AG10803 (cell line): ENCODE data around the gene UPK2.

Source experiments
- DNase-seq: peaks from one replicate; pipeline ENCODE4 v3.0.0; 2010; ENCODE audit warnings: low read depth
- H3K4me3 ChIP-seq: 2 replicates; pipeline ENCODE4 v1.5.1; 2011; ENCODE audit warnings: mild to moderate bottlenecking, low read length, control low read depth
- TF ChIP-seq, protein P1 (sequence below): conservative IDR thresholded peaks from 2 replicates; pipeline ENCODE4 v1.5.1; 2011; ENCODE audit warnings: mild to moderate bottlenecking, low read length, control low read depth, inconsistent platforms

The UPK2 gene

GRCh38 chr11:118927554-118928100 is 28.5 kb upstream of the UPK2 start:
- DNase-seq, result no peak
- TF ChIP-seq, protein P1, sequence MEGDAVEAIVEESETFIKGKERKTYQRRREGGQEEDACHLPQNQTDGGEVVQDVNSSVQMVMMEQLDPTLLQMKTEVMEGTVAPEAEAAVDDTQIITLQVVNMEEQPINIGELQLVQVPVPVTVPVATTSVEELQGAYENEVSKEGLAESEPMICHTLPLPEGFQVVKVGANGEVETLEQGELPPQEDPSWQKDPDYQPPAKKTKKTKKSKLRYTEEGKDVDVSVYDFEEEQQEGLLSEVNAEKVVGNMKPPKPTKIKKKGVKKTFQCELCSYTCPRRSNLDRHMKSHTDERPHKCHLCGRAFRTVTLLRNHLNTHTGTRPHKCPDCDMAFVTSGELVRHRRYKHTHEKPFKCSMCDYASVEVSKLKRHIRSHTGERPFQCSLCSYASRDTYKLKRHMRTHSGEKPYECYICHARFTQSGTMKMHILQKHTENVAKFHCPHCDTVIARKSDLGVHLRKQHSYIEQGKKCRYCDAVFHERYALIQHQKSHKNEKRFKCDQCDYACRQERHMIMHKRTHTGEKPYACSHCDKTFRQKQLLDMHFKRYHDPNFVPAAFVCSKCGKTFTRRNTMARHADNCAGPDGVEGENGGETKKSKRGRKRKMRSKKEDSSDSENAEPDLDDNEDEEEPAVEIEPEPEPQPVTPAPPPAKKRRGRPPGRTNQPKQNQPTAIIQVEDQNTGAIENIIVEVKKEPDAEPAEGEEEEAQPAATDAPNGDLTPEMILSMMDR, result no peak
- peak overlapping the region; percentile 86 for H3K4me3 ChIP-seq

- TF ChIP-seq, protein P1, result peak; percentile 93
- peak; percentile 94 for DNase-seq
- H3K4me3 ChIP-seq, result peak overlapping the region; percentile 86
Observed at GRCh38 chr11:118928101-118928869, 27.8 kb upstream of the UPK2 start.

GRCh38 chr11:118928870-118929500 is 27.1 kb upstream of the UPK2 start:
- H3K4me3 ChIP-seq, result peak overlapping the region; percentile 86
- peak; percentile 31 for DNase-seq
- TF ChIP-seq, protein P1, result no peak

GRCh38 chr11:118929501-118930093 is 26.5 kb upstream of the UPK2 start:
- TF ChIP-seq, protein P1, result no peak
- peak; percentile 82 for DNase-seq
- peak overlapping the region; percentile 86 for H3K4me3 ChIP-seq

GRCh38 chr11:118930094-118930712 is 25.9 kb upstream of the UPK2 start:
- H3K4me3 ChIP-seq, result peak overlapping the region; percentile 86
- peak; percentile 62 for DNase-seq
- TF ChIP-seq, protein P1, result peak; percentile 90

DNA sequence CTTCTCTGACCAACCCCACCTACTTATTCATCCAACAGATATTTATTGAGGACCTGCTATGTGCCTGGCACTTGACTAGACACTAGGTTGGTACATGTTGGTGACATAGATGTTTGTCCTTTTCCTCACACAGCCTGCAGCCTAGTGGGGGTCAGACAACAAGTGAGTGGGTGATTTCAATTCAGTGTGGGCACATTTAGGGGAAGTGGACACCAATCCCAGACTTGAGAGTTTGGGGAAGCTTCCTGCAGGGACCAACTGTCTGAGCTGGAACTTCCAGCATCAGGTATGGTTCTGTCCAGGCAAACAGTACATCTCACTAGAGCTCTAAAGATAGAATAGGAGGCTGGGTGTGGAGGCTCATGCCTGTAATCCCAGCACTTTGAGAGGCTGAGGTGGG is 24.5 kb upstream of the UPK2 start:
- no peak for DNase-seq
- H3K4me3 ChIP-seq, result no peak overlapping the region
- TF ChIP-seq, protein P1, result no peak
